T-helper 9 cell (primary cell): ENCODE measurements around the gene KCNC4.
A peak's percentile ranks its signal among the peaks of the same experiment; 100 is the strongest.

Source experiments
- DNase-seq: peaks from one replicate; pipeline ENCODE4 v3.0.0-alpha.2; 2020
- total RNA-seq, 2 donors: gene quantifications; one replicate each; lab custom pipeline; 2026; lab: John Stamatoyannopoulos, UW

KCNC4 gene
- 15.5 to 29.2 reads per million in 2 donors for total RNA-seq

DNA sequence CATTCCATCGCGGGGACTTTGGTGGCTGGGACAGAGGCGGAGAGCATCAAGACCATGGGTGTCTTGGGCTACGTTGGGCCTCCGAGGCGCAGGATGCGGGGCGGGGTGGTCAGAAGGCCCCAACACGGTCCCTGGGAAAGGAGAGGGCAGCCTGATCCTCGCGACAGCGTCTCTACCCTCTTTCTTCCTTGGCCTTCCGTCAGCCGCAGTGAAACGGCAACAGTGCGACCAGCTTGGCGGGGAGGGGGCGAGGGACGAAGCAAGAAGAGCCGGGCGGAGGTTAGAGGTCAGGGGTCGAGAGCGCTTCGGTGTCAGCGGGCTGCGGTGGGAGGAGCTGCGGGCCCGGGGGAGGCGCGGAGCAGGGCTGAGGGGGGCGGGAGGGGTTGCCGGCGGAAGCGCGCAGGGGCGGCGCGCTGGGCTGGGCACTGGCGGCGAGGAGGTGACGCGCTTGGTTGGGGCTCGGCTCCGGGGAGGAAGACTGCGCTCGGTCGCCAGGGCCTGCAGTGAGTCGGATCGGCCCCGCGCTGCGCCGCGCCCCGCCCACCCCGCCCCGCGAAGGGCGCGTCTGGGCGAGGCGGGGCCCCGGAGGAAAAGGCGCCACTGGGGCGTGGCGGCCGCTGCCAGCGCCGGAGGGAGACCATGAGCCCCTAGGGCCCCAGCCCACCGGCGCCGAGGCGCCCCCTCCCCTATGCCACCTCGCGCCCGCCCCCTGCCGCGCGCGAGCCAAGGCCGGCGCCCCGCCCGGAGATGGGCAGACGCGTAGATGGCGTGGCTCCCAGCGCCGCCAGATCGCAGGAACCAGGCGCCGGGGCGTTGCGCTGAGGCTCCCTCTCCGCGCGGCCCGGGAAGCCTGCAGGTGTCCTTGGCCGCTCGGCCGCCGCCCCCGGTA is at the start of gene KCNC4:
TSS of gene KCNC4 (plus strand) at position 600 of the 889 bp plus-strand sequence. CDS start 1,186 bp downstream, outside the sequence.
- peak; percentile 88 for DNase-seq

GRCh38 chr1:110160538-110161100 is 49.5 kb upstream of the KCNC4 start:
- no peak for DNase-seq

- DNase-seq = no peak
Measured at GRCh38 chr1:110161165-110161564, 48.9 kb upstream of the KCNC4 start.

DNA sequence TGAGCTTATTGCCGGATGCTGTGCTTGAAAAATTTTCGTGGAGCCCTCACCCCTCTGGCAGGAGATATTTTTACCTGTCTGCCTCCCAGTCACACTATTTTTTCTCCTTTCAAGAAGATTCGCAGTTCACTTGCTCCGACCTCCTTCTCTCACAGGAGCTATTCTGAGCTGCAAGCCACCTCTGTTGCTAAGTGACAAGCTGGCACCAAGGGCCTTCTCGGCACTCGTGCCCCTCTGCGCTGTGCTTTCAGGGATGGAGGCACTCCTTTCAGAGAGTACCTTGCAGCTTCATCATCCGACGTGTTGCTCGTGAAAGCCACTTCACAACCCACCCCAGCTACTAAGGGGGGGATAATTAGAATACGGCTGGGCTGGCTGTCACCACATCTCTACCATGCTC is 48.3 kb upstream of the KCNC4 start:
- no peak for DNase-seq

- DNase-seq = no peak
Measured at GRCh38 chr1:110163591-110163990, 46.5 kb upstream of the KCNC4 start.

DNA sequence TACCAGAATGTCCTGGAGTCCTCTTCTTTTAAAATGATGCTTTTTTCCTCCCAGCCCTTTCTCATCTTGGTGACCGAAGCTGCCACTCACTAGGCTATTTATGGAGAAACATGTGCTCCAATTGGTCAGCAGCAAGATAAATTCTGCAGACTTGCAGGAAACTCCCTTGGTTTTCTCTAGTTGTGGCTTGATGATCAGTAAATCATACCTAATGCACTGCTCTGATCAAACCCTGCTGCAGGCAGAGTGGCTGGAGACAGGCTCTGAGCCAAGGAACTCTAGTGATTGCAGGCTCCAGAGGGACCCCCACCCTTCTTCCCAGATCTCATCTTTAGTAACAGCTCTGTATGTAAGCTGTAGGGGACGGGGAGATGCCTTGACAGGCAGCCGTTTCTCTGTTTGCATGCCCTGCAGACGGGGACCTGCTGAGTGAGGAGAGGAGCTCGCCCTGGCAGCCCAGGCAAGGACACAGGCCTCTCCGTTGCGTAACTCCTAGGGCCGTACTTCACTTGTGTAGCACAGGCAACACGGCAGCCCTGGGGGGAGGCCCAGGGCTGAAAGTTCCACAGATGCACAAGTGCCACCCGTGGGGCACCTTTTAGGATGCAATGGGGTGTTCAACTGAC is 45.3 kb upstream of the KCNC4 start:
- DNase-seq = no peak

GRCh38 chr1:110165761-110166231 is 44.3 kb upstream of the KCNC4 start:
- no peak for DNase-seq

- no peak for DNase-seq
Measured at GRCh38 chr1:110166861-110167260, 43.3 kb upstream of the KCNC4 start.

DNA sequence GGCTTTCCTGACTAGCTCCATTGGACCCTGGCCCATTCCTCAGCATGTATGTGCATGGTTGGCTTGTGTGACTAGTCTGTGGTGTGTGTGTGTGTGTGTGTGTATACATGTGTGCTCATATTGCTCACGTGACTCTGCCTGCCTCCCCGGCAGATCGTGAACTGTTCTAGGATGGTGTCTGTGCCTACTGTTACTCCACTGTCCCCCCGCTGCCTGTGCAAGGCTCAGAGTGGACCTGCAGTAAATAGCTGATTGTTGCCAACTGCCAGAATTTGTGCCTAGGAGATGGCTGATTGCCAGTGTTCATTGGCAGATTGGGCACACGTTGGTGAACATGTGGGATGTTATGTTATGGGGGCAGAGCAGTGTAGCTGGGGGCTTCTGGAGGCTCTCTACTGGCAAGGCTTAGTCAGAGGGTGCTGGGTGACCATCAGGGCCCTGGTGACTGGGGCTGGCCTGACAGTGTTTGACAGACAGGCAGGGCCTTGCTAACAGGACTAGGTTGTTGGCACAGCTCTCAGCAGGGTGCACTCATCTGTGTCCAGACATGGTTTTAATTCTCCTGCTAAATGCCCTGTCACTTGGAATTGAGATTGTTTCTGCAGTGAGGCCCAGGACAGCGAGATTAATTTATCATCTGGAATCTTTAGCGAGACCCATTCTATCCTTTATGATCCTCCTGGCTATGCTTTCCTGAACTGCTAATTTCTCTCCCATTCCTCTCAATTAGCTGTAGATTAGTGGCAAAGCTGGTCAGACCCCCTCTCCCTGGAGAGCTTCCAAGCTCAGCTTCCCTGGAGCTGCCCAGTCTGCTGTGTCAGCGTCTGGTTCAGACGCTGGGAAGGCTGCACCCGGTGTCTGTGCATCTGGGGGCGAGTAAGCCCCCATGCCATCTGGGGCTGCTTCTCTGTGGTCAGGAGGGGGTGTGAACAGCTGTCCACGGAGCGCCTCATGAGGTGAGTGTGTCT is 39.1 kb upstream of the KCNC4 start:
- no peak for DNase-seq

DNA sequence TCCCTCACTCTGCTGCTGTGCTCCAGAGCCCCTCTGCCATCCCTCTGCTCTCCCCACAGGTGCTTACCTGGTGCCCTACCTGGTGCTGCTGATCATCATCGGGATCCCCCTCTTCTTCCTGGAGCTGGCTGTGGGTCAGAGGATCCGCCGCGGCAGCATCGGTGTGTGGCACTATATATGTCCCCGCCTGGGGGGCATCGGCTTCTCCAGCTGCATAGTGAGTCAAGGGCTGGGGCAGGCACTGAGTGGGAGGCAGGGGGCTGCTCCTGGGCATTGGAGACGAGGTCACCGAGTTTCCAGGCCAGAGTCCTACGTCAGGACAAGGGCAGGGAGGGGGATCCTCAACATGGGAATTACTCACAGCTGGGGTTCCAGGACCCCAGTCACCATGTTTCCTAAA is 38.1 kb upstream of the KCNC4 start:
- no peak for DNase-seq

DNA sequence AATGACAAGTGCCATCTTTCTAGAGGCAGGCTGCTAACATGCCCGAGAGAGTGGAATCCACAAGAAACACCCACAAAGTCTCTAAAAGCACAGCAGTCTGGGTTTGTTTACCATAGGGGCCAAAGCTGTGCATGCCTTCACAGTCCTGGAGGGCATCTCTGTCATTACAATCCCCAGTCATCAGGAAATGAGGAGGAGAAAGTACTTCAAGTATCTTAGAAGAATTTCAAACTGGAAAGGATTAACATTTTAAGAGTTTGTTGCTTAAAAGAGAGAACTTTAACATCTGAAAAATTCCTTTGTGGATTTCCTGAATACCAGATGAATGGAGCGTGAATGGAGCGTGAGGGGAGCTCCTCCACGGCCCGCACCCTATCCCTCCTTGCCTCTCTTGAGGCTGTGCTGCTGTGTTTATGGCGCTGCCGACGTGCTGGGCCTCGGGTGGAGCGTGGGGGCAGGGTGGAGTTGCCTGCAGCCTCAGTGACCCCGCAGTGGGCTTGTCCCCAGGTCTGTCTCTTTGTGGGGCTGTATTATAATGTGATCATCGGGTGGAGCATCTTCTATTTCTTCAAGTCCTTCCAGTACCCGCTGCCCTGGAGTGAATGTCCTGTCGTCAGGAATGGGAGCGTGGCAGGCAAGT is 36.5 kb upstream of the KCNC4 start:
- DNase-seq = no peak

DNA sequence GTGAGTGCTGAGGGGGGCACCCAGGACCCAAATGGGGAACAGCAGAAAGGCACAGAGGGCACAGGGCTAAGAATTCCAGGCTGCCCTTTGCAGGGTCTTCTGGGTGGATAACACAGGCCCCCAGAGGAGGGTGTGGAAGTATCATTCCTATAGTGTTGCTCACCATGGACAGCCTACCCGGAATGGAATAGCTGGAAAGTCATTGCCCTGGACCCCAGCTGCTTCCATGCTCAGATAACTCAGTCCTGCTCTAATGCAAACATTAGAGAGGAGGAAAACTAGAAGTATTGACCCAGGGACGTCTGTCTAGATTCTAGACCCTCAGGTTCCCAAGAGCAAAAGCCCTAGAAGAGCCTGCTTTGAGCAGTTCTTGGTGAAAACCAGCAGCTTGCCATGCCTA is 35.2 kb upstream of the KCNC4 start:
- no peak for DNase-seq

GRCh38 chr1:110176299-110176956 is 33.7 kb upstream of the KCNC4 start:
- DNase-seq = no peak

DNA sequence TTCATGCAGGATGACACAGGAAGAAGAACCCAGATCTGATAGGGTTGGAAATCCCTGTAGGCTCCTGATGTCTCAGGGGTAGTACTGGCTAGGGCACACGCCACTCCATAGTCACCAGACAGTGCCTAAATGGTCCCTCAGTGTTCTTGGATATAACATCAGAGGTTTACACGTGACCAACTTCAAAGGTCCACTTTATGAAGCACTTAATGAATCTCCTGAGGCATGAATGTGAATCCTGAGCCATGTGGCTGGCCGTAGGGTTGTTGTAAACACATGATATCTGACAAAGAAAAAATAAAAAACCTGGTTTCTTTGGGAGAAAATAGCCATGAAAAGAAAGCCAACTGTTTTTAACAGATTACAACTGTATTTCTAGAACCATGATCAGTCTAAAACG is 32.3 kb upstream of the KCNC4 start:
- no peak for DNase-seq

- no peak for DNase-seq
Measured at GRCh38 chr1:110183642-110184167, 26.4 kb upstream of the KCNC4 start.

DNA sequence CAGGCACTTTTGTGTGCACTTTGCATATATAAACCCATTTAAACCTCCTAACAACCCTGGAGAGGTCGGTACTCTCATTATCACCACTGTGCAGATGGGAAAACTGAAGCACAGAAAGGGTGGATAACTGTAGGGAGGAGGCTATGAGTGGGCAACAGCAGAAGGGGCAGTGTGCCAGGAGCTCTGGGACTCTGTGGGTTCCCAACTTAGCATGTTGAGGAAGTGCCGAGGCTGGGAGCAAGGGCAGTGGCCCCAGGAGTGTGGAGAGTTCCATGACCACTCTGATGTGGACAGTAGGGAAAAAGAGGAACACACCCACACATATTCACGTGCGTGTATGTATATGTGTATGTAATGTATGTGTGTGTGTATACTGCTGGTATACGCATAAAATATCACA is 25.7 kb upstream of the KCNC4 start:
- no peak for DNase-seq

DNA sequence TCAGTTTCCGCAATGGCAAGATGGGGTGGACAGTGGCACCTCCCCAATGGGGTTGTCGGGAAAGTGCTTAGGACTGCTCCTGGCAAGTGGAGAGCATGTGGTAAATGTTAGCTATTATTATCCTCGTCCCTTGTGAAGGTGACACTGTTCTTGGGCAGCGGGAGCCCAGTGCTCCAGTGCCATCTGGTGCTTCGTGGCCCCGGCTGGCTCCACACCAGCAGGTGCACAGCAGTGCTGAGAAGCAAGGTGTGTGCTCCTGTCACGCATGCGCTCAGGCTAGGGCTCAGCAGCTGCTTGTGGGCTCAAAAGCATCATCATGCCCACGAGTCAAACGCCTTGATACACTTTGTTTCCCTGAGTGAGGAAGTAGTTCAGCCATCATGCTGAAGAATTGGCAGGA is 24.9 kb upstream of the KCNC4 start:
- DNase-seq = no peak

DNA sequence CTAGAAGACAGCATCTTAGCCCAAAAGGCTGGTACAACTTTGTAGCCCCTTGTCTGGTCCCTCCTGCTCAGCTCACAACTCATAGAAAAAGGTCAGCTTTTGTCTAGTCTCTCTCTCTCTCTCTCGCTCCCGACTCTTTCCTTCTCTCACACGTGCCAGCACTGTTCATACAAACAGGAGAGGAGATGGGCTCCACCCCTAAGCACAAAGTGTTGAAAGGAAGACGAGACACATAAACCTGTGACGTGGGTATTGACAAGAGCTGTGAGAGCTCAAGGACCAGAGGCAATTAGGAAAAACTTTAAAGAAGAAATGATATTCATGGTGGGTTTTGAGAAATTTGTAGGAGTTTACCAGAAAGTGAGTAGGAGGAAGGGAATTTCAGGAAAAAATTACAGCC is 23.6 kb upstream of the KCNC4 start:
- DNase-seq = no peak

DNA sequence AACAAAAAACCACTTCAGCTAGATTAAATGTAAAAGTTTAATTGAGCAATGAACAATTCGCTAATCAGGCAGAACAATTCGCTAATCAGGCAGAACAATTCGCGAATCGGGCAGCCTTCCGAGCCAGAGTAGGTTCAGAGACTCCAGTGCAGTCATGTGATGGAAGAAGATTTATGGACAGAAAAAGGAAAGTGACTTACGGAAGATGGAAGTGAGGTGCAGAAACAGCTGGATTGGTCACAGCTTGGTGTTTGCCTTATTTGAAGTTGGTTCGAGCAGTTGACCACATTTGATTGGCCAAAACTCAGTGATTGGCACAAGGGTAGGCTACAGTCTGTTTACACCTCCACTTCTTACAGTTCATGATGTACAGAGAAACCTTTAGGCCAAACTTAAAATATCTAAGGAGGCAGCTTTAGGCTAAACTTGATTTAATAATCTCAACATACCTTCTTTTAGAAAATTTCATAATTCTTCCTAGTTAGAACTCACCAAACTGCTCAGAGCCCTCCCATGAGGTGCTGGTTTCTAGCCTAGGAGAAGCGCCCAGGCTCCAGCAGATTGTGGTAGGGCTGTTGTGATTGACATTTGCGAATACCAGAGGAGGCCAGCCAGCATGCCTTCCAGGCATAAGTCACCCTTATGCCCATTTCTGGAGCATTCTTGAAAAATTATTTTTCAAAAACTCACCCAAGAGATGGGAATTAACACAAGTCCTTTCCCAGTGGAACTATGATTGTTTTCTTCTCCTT is 22.8 kb upstream of the KCNC4 start:
- no peak for DNase-seq

DNA sequence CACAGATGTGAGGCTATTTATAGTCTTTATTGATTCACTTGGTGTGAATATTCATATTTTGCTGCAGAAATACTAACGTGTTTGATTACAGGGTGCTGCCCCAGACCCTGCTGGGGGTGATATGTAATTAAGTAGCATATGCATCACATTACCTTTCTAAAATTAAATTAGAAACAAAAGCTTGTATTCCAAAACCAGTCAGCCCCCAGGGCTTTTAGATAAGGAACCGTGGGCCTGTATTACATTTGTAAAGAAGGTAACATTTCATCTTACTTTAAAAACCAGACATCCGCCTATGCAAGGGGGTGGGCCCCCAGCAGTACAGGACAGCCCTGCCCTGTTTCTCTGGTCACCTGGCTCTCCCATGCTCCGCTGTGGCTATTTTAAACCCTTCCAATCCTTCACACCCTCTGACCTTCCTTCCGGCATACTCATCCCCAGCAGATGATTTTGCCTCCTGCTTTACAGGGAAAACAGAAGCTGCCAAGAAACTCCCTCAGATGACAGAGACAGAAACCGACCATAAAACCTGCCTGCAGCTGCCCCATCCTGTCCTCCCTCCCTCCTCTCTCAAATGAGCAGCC is 22.0 kb upstream of the KCNC4 start:
- no peak for DNase-seq
